Measurements from ENCODE around the gene AP4S1.

The AP4S1 gene

DNA sequence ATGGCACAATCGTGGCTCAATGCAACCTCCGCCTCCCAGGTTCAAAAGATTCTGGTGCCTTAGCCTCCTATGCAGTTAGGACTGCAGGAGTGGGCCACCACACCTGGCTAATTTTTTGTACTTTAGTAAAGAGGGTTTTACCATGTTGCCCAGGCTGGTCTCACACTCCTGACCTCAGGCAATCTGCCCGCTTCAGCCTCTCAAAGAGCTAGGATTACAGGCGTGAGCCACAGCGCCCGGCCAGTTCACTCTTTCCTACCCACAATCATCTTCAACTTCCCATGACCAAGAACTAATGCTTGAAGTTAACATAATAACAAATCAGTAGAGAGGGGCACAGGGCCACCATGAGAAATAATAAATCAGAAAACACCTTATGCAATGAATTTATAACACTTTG is 99.8 kb downstream of the AP4S1 start:
- TF ChIP-seq, protein P1, sequence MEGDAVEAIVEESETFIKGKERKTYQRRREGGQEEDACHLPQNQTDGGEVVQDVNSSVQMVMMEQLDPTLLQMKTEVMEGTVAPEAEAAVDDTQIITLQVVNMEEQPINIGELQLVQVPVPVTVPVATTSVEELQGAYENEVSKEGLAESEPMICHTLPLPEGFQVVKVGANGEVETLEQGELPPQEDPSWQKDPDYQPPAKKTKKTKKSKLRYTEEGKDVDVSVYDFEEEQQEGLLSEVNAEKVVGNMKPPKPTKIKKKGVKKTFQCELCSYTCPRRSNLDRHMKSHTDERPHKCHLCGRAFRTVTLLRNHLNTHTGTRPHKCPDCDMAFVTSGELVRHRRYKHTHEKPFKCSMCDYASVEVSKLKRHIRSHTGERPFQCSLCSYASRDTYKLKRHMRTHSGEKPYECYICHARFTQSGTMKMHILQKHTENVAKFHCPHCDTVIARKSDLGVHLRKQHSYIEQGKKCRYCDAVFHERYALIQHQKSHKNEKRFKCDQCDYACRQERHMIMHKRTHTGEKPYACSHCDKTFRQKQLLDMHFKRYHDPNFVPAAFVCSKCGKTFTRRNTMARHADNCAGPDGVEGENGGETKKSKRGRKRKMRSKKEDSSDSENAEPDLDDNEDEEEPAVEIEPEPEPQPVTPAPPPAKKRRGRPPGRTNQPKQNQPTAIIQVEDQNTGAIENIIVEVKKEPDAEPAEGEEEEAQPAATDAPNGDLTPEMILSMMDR (IDR thresholded peaks at IDR 0.05; ENCODE audit: poor library complexity, severe bottlenecking), result no peak
- Histone ChIP-seq H3K9me3 (ENCODE audit: severe bottlenecking) (no peaks in the 10 kb centered on the region), H3K27ac (ENCODE audit: poor library complexity, severe bottlenecking) (no peak overlapping the region), H3K36me3 (ENCODE audit: low read depth) (peaks cover 91% of the 10 kb centered on the region), H3K4me1 (ENCODE audit: insufficient read depth, poor library complexity, severe bottlenecking) (no peaks in the 10 kb centered on the region), H3K4me3 (ENCODE audit: severe bottlenecking) (no peak overlapping the region), H3K27me3 (ENCODE audit: insufficient read depth, poor library complexity, severe bottlenecking) (no peaks in the 10 kb centered on the region)
- no peak for DNase-seq (ENCODE audit: low spot score)
- ATAC-seq (ENCODE audit: low read depth), result no peak

DNA sequence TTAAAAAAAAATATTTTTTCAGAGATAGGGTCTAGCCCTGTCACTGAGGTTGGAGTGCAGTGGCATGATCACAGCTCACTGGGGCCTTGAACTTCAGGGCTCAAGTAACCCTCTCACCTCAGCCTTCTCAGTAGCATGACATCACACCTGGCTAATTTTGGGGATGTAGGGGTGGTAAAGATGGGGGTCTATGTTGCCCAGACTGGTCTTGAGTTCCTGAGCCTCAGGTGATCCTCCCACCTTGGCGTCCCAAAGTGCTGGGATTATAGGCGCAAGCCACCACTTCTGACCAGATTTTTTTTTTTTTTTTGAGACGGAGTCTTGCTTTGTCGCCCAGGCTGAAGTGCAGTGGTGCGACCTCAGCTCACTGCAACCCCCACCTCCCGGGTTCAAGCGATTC is 101.2 kb downstream of the AP4S1 start:
- H3K9me3 ChIP-seq (ENCODE audit: severe bottlenecking), result no peaks in the 10 kb centered on the region
- H3K4me3 ChIP-seq (ENCODE audit: severe bottlenecking), result no peak overlapping the region
- H3K4me1 ChIP-seq (ENCODE audit: insufficient read depth, poor library complexity, severe bottlenecking), result no peaks in the 10 kb centered on the region
- peaks cover 91% of the 10 kb centered on the region for H3K36me3 ChIP-seq (ENCODE audit: low read depth)
- DNase-seq (ENCODE audit: low spot score) (no peak), ATAC-seq (ENCODE audit: low read depth) (no peak)
- TF ChIP-seq, protein P1 (IDR thresholded peaks at IDR 0.05; ENCODE audit: poor library complexity, severe bottlenecking), result no peak
- no peak overlapping the region for H3K27ac ChIP-seq (ENCODE audit: poor library complexity, severe bottlenecking)
- no peaks in the 10 kb centered on the region for H3K27me3 ChIP-seq (ENCODE audit: insufficient read depth, poor library complexity, severe bottlenecking)

DNA sequence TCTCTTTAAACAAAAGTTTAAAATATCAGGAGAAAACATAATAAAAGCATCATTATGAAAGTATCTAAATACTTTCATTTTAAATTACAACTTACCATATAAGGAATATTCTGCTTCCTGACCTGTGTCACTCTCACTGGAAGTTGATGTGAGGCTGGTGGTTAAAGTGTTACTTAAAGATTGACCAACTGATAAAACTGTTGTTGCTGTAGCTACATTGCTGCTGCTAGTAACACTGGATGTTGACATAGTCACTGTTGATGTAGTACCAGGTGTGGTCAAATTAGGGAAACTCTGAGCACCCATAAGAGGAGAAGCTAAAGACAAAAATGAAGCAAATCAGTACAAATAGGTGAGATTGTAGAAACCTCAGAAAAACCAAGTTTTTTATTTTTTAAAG is 102.2 kb downstream of the AP4S1 start:
- TF ChIP-seq, protein P1 (IDR thresholded peaks at IDR 0.05; ENCODE audit: poor library complexity, severe bottlenecking), result no peak
- Histone ChIP-seq H3K9me3 (ENCODE audit: severe bottlenecking) (no peaks in the 10 kb centered on the region), H3K27me3 (ENCODE audit: insufficient read depth, poor library complexity, severe bottlenecking) (no peaks in the 10 kb centered on the region), H3K36me3 (ENCODE audit: low read depth) (peaks cover 91% of the 10 kb centered on the region), H3K4me1 (ENCODE audit: insufficient read depth, poor library complexity, severe bottlenecking) (no peaks in the 10 kb centered on the region), H3K27ac (ENCODE audit: poor library complexity, severe bottlenecking) (no peak overlapping the region), H3K4me3 (ENCODE audit: severe bottlenecking) (no peak overlapping the region)
- ATAC-seq (ENCODE audit: low read depth) (no peak), DNase-seq (ENCODE audit: low spot score) (no peak)

DNA sequence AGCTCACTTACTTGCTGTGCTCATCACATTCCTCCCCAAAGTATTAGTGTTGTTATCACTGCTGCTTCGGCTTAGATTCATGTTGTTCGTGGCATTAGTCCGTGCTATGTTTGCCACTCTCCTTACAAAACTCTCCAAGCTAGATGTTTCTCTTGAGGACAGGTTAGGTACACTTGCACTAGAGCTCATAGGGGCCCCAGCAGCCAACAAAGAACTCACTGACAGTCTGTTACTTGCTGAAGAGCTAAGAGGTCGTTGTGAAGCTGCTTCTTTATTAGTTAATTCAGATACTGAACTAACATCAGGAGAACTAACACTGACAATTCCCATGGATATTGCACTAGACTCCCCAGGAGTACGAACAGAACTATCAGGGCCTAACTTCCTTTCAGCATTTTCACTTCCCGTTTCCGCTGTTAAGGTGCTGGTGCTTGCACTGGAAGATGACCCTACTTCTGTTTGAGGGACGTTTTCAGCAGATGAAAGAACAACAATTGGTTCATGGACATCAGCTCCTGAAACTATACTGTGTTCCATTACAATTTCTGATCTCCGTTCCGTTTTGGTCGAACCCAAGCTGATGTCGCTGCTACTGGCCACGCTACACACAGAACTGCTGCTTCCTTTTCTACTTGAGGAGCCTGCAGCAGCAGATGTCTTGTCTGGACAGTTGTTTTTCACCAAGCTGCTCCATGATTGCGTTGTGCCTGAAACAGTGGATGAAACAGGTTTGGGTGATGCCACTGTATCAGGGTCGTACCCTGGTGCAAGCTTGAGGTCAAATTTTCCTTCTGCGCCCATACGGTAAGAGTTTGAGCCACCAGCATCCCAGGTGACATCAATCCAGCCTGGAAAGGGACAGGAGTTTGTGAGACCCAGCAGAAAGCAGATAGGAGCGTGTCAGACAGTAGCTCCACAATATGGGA is 103.4 kb downstream of the AP4S1 start:
- peaks cover 91% of the 10 kb centered on the region for H3K36me3 ChIP-seq (ENCODE audit: low read depth)
- ATAC-seq (ENCODE audit: low read depth), result no peak

More for the DNA sequence above, 103.4 kb downstream of the AP4S1 start:
- Histone ChIP-seq H3K9me3 (ENCODE audit: severe bottlenecking) (no peaks in the 10 kb centered on the region), H3K4me3 (ENCODE audit: severe bottlenecking) (no peak overlapping the region), H3K27ac (ENCODE audit: poor library complexity, severe bottlenecking) (no peak overlapping the region), H3K27me3 (ENCODE audit: insufficient read depth, poor library complexity, severe bottlenecking) (no peaks in the 10 kb centered on the region), H3K4me1 (ENCODE audit: insufficient read depth, poor library complexity, severe bottlenecking) (no peaks in the 10 kb centered on the region)
- TF ChIP-seq, protein P1 (IDR thresholded peaks at IDR 0.05; ENCODE audit: poor library complexity, severe bottlenecking), result no peak
- no peak for DNase-seq (ENCODE audit: low spot score)

Measured in RWPE2 (cell line).